GM18907 (cell line): ENCODE data around the gene CDX1.

Source experiments
- ATAC-seq: cut with Tn5 transposase; IDR thresholded peaks from one replicate; pipeline ENCODE4 v1.9.1; 2021; ENCODE audit warnings: mild to moderate bottlenecking, moderate library complexity; ENCODE audit not compliant: unreplicated experiment

CDX1 gene

GRCh38 chr5:150203832-150204589 lies 37.4 kb downstream of the CDX1 start:
- no peak for ATAC-seq

- no peak for ATAC-seq
Measured at GRCh38 chr5:150204590-150204960, 38.0 kb downstream of the CDX1 start.

- no peak for ATAC-seq
Measured at GRCh38 chr5:150206098-150206778, 39.7 kb downstream of the CDX1 start.

- no peak for ATAC-seq
Measured at GRCh38 chr5:150206779-150207115, 40.2 kb downstream of the CDX1 start.

- ATAC-seq, result no peak
Measured at GRCh38 chr5:150208187-150209098, 41.9 kb downstream of the CDX1 start.

GRCh38 chr5:150209099-150209635 lies 42.6 kb downstream of the CDX1 start:
- ATAC-seq, result no peak

GRCh38 chr5:150210644-150211043 lies 44.1 kb downstream of the CDX1 start:
- ATAC-seq, result no peak

- ATAC-seq, result no peak
Measured at GRCh38 chr5:150211156-150212030, 44.8 kb downstream of the CDX1 start.

GRCh38 chr5:150213530-150213929 lies 47.0 kb downstream of the CDX1 start:
- no peak for ATAC-seq

- no peak for ATAC-seq
Measured at GRCh38 chr5:150214289-150214688, 47.7 kb downstream of the CDX1 start.

GRCh38 chr5:150215979-150216944 lies 49.7 kb downstream of the CDX1 start:
- ATAC-seq, result no peak

- ATAC-seq, result no peak
Measured at GRCh38 chr5:150217038-150217437, 50.5 kb downstream of the CDX1 start.

GRCh38 chr5:150217873-150218692 lies 51.5 kb downstream of the CDX1 start:
- peak; percentile 78 for ATAC-seq

- peak; percentile 9 for ATAC-seq
Measured at GRCh38 chr5:150218693-150219035, 52.1 kb downstream of the CDX1 start.

GRCh38 chr5:150219142-150219541 lies 52.6 kb downstream of the CDX1 start:
- no peak for ATAC-seq

- no peak for ATAC-seq
Measured at GRCh38 chr5:150219861-150220260, 53.3 kb downstream of the CDX1 start.

GRCh38 chr5:150221471-150221870 lies 54.9 kb downstream of the CDX1 start:
- no peak for ATAC-seq

- ATAC-seq, result no peak
Measured at GRCh38 chr5:150222906-150223305, 56.3 kb downstream of the CDX1 start.
